OCI-LY3 (cell line): ENCODE results near the gene POU2AF3.

ENCODE experiments used
- H2AFZ ChIP-seq: fragments of 200-600, 300-600 bp; shearing (Covaris generic); 2 replicates; pipeline ENCODE4 v1.6.0; 2014; ENCODE audit warnings: antibody characterized with exemption, low read depth, low read length
- H3K27ac ChIP-seq: fragments of 200-600, 300-600 bp; sonication (generic); 2 replicates; pipeline ENCODE4 v1.5.1; 2014; ENCODE audit warnings: mild to moderate bottlenecking, low read length, moderate library complexity, mixed read lengths
- H3K27me3 ChIP-seq: fragments of 200-600, 300-600 bp; sonication (generic); 2 replicates; pipeline ENCODE4 v1.6.1; 2014; ENCODE audit warnings: low read depth, low read length, mixed read lengths
- H3K36me3 ChIP-seq: fragments of 200-600, 300-600 bp; sonication (generic); replicated peaks from 2 replicates; pipeline ENCODE3; 2014; ENCODE audit warnings: low read depth, low read length, mixed read lengths
- H3K4me1 ChIP-seq: fragments of 300-600, 200-600 bp; sonication (generic); 2 replicates; pipeline ENCODE4 v1.6.1; 2014; ENCODE audit warnings: low read length, mixed read lengths
- H3K4me2 ChIP-seq: fragments of 200-600, 300-600 bp; sonication (generic); 2 replicates; pipeline ENCODE4 v1.6.1; 2014; ENCODE audit warnings: low read length, mixed read lengths
- H3K4me3 ChIP-seq: fragments of 300-600, 200-600 bp; sonication (generic); 2 replicates; pipeline ENCODE4 v1.5.1; 2014; ENCODE audit warnings: antibody characterized with exemption, mild to moderate bottlenecking, low read length, moderate library complexity
- H3K79me2 ChIP-seq: fragments of 300-600, 200-600 bp; shearing (Covaris generic); 2 replicates; pipeline ENCODE4 v1.6.1; 2014; ENCODE audit warnings: mild to moderate bottlenecking, low read length, mixed read lengths
- H3K9ac ChIP-seq: fragments of 300-600, 200-600 bp; shearing (Covaris generic); 2 replicates; pipeline ENCODE4 v1.6.0; 2014; ENCODE audit warnings: mild to moderate bottlenecking, low read length, moderate library complexity
- H3K9me3 ChIP-seq: fragments of 200-600, 300-600 bp; shearing (Covaris generic); 2 replicates; pipeline ENCODE4 v1.6.1; 2014; ENCODE audit warnings: low read length, mixed read lengths; ENCODE audit not compliant: insufficient read depth
- H4K20me1 ChIP-seq: fragments of 200-600, 300-600 bp; sonication (generic); 2 replicates; pipeline ENCODE4 v1.6.1; 2016; ENCODE audit warnings: low read length, mixed read lengths; ENCODE audit not compliant: insufficient read depth
- EZH2phosphoT487 ChIP-seq: fragments of 200-600 bp; shearing (Covaris generic); IDR thresholded peaks from 2 replicates; pipeline ENCODE4 v1.6.1; 2018; ENCODE audit warnings: antibody characterized with exemption, mixed run types, low read depth
- TF ChIP-seq, protein P1 (sequence below): fragments of 200-600, 300-600 bp; sonication (generic); IDR thresholded peaks from 2 replicates; pipeline ENCODE4 v1.5.1; 2014; ENCODE audit warnings: antibody characterized with exemption, low read length, low read depth

Gene POU2AF3

DNA sequence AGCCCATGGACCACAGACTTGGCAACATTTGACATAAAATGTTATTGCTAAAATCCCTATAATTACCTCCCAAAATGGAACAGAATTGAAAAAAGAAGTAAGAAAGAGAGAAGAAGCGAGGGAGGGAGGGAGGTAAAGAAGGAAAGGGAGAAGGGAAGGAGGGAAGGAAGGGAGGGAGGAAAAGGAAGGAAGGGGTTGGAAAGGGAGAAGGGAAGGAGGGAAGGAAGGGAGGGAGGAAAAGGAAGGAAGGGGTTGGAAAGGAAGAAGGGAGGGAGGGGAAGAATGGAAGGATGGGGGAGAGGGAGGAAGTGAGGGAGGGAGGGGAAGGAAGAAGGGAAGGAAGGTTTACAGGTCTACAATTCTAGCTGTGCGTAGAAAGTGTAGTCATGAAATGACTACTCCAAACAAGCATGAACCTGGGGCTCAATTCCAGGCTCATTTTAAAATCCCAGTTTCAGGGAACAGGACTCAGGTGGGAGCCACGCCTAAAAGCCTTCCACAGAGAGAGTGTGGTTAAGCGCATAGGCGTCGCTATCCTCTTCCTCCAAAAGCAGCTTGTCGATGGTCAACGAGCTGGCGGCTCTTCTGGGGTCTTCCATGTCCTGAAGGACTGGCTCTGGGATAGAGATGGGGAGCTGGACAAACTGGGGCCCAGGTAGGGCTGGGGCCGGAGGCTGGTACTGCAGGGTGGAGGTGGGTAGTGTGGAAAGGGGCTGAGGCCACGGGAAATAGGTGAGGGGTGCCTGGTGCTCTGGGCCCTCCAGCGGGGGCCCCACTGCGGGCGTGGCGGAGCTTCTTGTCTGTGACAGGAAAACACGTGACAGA is 55.6 kb downstream of the POU2AF3 start:
- no peak for TF ChIP-seq EZH2phosphoT487
- TF ChIP-seq, protein P1, sequence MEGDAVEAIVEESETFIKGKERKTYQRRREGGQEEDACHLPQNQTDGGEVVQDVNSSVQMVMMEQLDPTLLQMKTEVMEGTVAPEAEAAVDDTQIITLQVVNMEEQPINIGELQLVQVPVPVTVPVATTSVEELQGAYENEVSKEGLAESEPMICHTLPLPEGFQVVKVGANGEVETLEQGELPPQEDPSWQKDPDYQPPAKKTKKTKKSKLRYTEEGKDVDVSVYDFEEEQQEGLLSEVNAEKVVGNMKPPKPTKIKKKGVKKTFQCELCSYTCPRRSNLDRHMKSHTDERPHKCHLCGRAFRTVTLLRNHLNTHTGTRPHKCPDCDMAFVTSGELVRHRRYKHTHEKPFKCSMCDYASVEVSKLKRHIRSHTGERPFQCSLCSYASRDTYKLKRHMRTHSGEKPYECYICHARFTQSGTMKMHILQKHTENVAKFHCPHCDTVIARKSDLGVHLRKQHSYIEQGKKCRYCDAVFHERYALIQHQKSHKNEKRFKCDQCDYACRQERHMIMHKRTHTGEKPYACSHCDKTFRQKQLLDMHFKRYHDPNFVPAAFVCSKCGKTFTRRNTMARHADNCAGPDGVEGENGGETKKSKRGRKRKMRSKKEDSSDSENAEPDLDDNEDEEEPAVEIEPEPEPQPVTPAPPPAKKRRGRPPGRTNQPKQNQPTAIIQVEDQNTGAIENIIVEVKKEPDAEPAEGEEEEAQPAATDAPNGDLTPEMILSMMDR = no peak
- Histone ChIP-seq H3K4me2 (no peak overlapping the region), H3K27me3 (no peaks in the 10 kb centered on the region), H4K20me1 (peaks cover 34% of the 10 kb centered on the region; the same call in 1 of the 2 replicates), H2AFZ (no peak overlapping the region), H3K4me1 (peaks cover 10% of the 10 kb centered on the region), H3K36me3 (peaks cover 80% of the 10 kb centered on the region), H3K27ac (peak overlapping the region; percentile 38; the same call in 1 of the 2 replicates), H3K4me3 (no peak overlapping the region), H3K9ac (no peak overlapping the region), H3K9me3 (no peaks in the 10 kb centered on the region), H3K79me2 (peaks cover 7% of the 10 kb centered on the region)

DNA sequence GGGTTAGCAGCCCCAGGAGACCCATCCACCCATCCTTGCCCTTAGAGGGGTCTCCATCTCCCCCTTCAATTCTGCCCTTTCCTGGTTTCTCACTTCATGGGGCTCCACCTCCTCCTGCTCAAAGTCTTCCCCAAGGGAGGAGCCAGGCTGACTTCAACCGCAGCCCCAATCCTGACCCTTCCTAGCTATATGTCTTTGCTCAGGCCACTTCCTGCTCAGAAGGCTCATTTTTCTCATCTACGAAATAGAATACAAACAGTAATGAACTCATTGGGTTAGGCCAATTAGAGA is 56.2 kb downstream of the POU2AF3 start:
- TF ChIP-seq EZH2phosphoT487 = no peak
- TF ChIP-seq, protein P1 = no peak
- H3K27me3 ChIP-seq = no peaks in the 10 kb centered on the region
- peaks cover 12% of the 10 kb centered on the region for H3K79me2 ChIP-seq
- H3K27ac ChIP-seq = no peak overlapping the region
- H3K36me3 ChIP-seq = peaks cover 85% of the 10 kb centered on the region
- H2AFZ ChIP-seq = no peak overlapping the region
- peaks cover 16% of the 10 kb centered on the region for H3K4me1 ChIP-seq
- no peak overlapping the region for H3K4me2 ChIP-seq
- H3K9ac ChIP-seq = no peak overlapping the region
- no peak overlapping the region for H3K4me3 ChIP-seq
- peaks cover 39% of the 10 kb centered on the region; the same call in 1 of the 2 replicates for H4K20me1 ChIP-seq
- H3K9me3 ChIP-seq = no peaks in the 10 kb centered on the region

DNA sequence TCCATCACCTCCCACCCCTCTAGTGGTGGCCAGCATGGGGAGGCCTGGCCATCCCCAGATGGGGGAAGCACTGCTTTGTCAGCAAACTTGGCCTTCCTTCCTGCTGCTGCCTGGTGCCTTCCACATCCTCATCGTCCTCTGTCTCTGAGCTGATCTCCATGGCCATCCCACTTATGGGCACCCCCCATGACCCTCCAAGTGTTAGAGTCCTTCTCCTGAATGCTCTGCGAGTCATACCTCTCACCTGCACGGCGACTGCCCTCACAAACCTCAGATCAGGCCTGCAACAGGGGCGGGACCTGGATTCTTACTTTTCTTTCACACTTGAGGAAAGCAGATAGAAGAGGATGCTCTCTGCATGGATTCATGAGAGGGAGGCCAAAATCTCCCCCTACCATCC is 56.8 kb downstream of the POU2AF3 start:
- Histone ChIP-seq H2AFZ (no peak overlapping the region), H3K4me1 (peaks cover 21% of the 10 kb centered on the region), H3K4me3 (no peak overlapping the region), H3K9me3 (no peaks in the 10 kb centered on the region), H3K27me3 (no peaks in the 10 kb centered on the region), H3K79me2 (peaks cover 17% of the 10 kb centered on the region), H4K20me1 (peaks cover 44% of the 10 kb centered on the region; the same call in 1 of the 2 replicates), H3K36me3 (peaks cover 91% of the 10 kb centered on the region), H3K9ac (no peak overlapping the region), H3K4me2 (no peak overlapping the region), H3K27ac (peak overlapping the region; percentile 20; the same call in 1 of the 2 replicates)
- TF ChIP-seq EZH2phosphoT487 = no peak
- TF ChIP-seq, protein P1 = no peak

DNA sequence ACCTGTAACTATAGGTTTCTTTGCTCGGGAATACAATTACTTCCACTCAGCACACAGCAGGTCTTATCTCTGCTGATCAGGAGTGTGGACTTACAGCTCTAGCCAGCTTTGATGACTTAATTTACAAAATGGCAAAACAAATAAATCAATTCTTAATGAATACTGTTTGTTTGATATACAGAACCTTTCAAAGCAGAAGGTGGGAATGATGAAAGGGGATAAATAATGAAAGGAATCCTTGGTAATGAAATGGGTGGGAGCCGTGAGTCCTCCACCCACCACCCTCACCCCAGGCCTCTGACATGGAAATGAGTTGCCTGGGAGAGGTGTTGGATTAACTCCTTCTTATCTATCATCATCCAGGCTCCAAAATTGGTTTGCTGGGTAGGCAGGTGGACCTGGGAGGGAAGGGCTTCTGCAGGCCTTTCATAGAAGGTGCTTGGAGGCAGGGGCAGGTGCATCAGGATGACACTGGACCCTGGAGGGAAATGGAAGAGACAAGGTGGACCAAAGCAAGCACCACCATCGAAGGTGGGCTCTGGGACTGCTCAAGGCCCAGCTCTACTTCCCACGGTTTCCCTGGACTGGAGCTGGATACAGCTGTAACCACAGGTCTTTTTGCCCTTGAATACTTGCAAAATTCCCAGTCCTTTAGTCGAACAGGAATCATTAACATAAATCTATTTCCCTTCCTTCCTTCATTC is 57.8 kb downstream of the POU2AF3 start:
- peaks cover 92% of the 10 kb centered on the region for H3K36me3 ChIP-seq
- no peak for TF ChIP-seq EZH2phosphoT487
- TF ChIP-seq, protein P1 = no peak
- H3K4me1 ChIP-seq = peaks cover 27% of the 10 kb centered on the region
- no peaks in the 10 kb centered on the region for H3K9me3 ChIP-seq
- no peak overlapping the region for H2AFZ ChIP-seq
- H3K4me2 ChIP-seq = no peak overlapping the region
- peaks cover 48% of the 10 kb centered on the region; the same call in 1 of the 2 replicates for H4K20me1 ChIP-seq
- no peak overlapping the region for H3K9ac ChIP-seq
- H3K27ac ChIP-seq = no peak overlapping the region
- peaks cover 27% of the 10 kb centered on the region for H3K79me2 ChIP-seq
- no peak overlapping the region for H3K4me3 ChIP-seq
- no peaks in the 10 kb centered on the region for H3K27me3 ChIP-seq
